Measurements from ENCODE around the gene IL17B. TPM values are rescaled to one million over a fixed set of nuclear protein-coding genes. Genes with fewer than 3 reads are reported as not detected.

Gene IL17B
- total RNA-seq, 2 experiments from 2014 or later, result not detected

- Mint-ChIP-seq H3K27me3 (no peaks in the 10 kb centered on the region), H3K27ac (no peak overlapping the region), H3K4me1 (peaks cover 82% of the 10 kb centered on the region), H3K4me3 (no peak overlapping the region), H3K9me3 (peaks cover 2% of the 10 kb centered on the region), H3K36me3 (ENCODE audit: low read depth) (peaks cover 65% of the 10 kb centered on the region)
- POLR2A ChIA-PET, result interaction anchor here (0.7 to 1.0 kb wide), 2 partner anchors 10 to 972 kb away, joined by 3 read pairs; no protein-coding TSS in a partner anchor
- CTCF ChIA-PET, result interaction anchor here (1.2 to 2.5 kb wide), 2 partner anchors 10 to 191 kb away, joined by 3 to 11 read pairs; partner anchors contain the start of gene GRPEL2
- no peak for DNase-seq
Observed at GRCh38 chr5:149355688-149356087, 23.4 kb downstream of the IL17B start.

DNA sequence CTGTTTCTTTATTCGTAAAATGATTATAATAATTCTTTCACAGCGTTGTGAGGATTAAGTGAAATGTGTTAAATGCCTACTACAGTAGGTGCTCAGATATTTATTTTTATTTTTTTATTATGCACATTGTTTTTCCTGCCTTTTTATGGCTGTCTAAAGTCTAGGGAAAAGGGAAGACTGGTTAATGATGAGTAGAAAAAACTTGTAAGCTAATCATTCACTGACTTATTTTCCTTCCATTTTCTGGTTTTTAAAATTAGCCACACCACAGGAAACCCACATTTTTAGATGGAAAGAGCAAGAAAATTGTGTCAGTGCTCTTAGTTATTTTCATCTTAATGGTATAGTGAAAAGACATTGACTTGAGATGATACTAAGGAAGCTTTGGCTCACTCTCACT lies 25.2 kb downstream of the IL17B start:
- H3K27me3 Mint-ChIP-seq, result no peaks in the 10 kb centered on the region
- no peak for DNase-seq
- H3K36me3 Mint-ChIP-seq (ENCODE audit: low read depth), result peaks cover 68% of the 10 kb centered on the region
- H3K4me3 Mint-ChIP-seq, result no peak overlapping the region
- H3K9me3 Mint-ChIP-seq, result peaks cover 2% of the 10 kb centered on the region
- ChIA-PET CTCF (interaction anchor here (0.6 to 1.3 kb wide), 4 partner anchors 10 to 506 kb away, joined by 3 to 12 read pairs (median 4); partner anchors contain the start of gene GRPEL2), POLR2A (no interaction called here)
- H3K27ac Mint-ChIP-seq, result no peak overlapping the region
- H3K4me1 Mint-ChIP-seq, result peaks cover 81% of the 10 kb centered on the region

DNA sequence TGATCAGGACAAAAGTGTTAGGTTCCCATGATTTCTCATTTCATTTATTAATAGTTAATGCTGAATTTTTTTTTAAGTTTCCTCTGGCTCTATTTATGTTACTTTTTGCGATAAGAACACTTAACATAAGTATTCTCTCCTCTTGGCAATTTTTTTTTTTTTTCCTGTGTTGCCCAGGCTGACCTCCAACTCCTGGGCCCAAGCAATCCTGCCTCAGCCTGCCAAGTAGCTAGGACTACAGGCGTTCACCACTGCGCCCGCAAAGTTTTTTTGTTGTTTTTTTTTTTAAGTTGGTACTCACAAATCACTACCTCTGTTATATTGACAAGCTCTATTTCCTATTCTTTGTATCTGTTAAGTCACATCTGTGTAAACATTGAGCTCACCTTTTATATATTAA lies 26.9 kb downstream of the IL17B start:
- Mint-ChIP-seq H3K9me3 (peaks cover 2% of the 10 kb centered on the region), H3K4me3 (no peak overlapping the region), H3K27me3 (no peaks in the 10 kb centered on the region), H3K4me1 (peaks cover 87% of the 10 kb centered on the region), H3K36me3 (ENCODE audit: low read depth) (peaks cover 83% of the 10 kb centered on the region), H3K27ac (peak overlapping the region; percentile 52)
- CTCF ChIA-PET, result interaction anchor here (0.6 kb wide), 1 partner anchor 91 kb away, joined by 3 read pairs; no protein-coding TSS in a partner anchor
- DNase-seq, result no peak
- POLR2A ChIA-PET, result no interaction called here

DNA sequence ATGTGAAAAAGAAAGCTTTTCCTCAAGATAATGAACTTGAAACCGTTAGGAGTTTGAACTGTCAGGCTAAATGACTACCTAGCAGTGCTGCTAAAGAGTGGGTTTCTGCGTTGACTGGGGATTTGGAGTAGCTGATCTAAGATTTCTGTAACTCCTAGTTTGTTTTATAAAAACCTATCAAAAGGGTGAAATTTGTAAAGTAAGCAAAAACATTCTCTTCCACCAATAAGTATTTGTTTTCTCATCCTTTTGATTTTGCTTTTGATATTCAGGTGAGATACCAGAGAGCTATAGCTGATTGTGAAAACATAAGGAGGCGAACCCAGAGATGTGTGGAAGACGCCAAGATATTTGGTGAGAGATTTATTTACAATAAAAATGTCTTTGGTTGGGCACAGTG lies 29.7 kb downstream of the IL17B start:
- H3K9me3 Mint-ChIP-seq, result peaks cover 2% of the 10 kb centered on the region
- H3K27ac Mint-ChIP-seq, result peak overlapping the region; percentile 91
- H3K27me3 Mint-ChIP-seq, result no peaks in the 10 kb centered on the region
- ChIA-PET CTCF (interaction anchor here (1.0 to 1.2 kb wide), 2 partner anchors 9 to 1026 kb away, joined by 4 read pairs; partner anchors contain the start of gene PCYOX1L), POLR2A (interaction anchor here (1.5 kb wide), 1 partner anchor 8 kb away, joined by 4 read pairs; the partner anchor contains the start of gene PCYOX1L)
- H3K4me1 Mint-ChIP-seq, result peaks cover 79% of the 10 kb centered on the region
- no peak for DNase-seq
- peak overlapping the region; percentile 83 for H3K4me3 Mint-ChIP-seq
- peaks cover 79% of the 10 kb centered on the region for H3K36me3 Mint-ChIP-seq (ENCODE audit: low read depth)

DNA sequence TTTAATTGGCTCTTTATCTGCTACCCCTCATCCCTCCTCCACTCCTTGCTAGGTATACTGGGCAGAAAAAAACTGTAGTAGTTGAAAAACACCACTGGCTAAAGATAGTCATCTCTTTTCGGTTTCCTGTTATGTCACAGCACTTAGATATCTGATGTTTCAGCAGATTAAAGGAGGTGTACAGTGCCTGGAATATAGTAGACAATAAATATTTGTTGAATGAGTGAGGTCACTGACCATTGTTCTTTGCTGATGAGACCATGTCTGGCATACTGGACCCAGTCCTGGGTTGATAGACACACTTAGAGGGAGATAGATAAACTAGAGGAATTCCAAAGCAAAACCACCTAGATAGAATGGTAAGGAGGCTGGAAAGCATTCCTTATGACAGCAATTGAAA lies 30.6 kb downstream of the IL17B start:
- Mint-ChIP-seq H3K4me3 (peak overlapping the region; percentile 83), H3K4me1 (peaks cover 80% of the 10 kb centered on the region), H3K9me3 (no peaks in the 10 kb centered on the region), H3K36me3 (ENCODE audit: low read depth) (peaks cover 73% of the 10 kb centered on the region), H3K27me3 (no peaks in the 10 kb centered on the region), H3K27ac (peak overlapping the region; percentile 91)
- ChIA-PET POLR2A (interaction anchor here (1.5 kb wide), 1 partner anchor 9 kb away, joined by 4 read pairs; the partner anchor contains the start of gene PCYOX1L), CTCF (interaction anchor here (1.0 kb wide), 1 partner anchor 1027 kb away, joined by 4 read pairs; no protein-coding TSS in a partner anchor)
- DNase-seq, result peak; percentile 34

DNA sequence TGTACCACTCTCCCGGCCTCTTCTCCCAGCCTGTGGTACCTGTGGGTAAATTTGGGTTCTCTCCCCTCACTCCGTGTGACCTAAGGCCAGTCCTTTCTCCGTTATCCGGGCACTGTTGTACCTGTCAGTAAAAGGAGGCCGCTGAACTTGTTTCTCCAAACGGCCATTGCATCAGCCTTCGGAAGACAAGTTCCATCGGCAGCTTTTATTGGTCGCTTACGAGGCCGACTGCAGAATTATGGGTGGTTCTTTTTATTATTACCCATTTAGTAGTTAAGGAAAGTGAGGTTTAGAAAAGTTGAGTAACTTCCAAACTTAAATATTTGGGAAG lies 33.2 kb downstream of the IL17B start:
- peaks cover 61% of the 10 kb centered on the region for H3K4me1 Mint-ChIP-seq
- peak overlapping the region; percentile 93 for H3K27ac Mint-ChIP-seq
- no peaks in the 10 kb centered on the region for H3K27me3 Mint-ChIP-seq
- ChIA-PET CTCF (interaction anchor here (1.0 to 3.9 kb wide), 7 partner anchors 10 to 206 kb away, joined by 3 to 19 read pairs (median 6); partner anchors contain the start of genes CSNK1A1 and PCYOX1L), POLR2A (interaction anchor here (0.6 to 1.4 kb wide), 5 partner anchors 9 to 234 kb away, joined by 3 to 10 read pairs (median 4); partner anchors contain the start of genes CSNK1A1 and PCYOX1L)
- no peaks in the 10 kb centered on the region for H3K9me3 Mint-ChIP-seq
- peaks cover 49% of the 10 kb centered on the region for H3K36me3 Mint-ChIP-seq (ENCODE audit: low read depth)
- H3K4me3 Mint-ChIP-seq, result peak overlapping the region; percentile 83
- no peak for DNase-seq

- H3K27me3 Mint-ChIP-seq, result no peaks in the 10 kb centered on the region
- peaks cover 44% of the 10 kb centered on the region for H3K36me3 Mint-ChIP-seq (ENCODE audit: low read depth)
- no peaks in the 10 kb centered on the region for H3K9me3 Mint-ChIP-seq
- ChIA-PET POLR2A (interaction anchor here (0.6 to 1.4 kb wide), 5 partner anchors 12 to 235 kb away, joined by 3 to 10 read pairs (median 4); partner anchors contain the start of genes CSNK1A1 and PCYOX1L), CTCF (interaction anchor here (0.5 to 3.9 kb wide), 11 partner anchors 8 to 1895 kb away, joined by 3 to 19 read pairs (median 6); partner anchors contain the start of genes CSNK1A1 and PCYOX1L)
- peak within 1 kb of the TSS; percentile 93 for H3K27ac Mint-ChIP-seq
- peak; percentile 93 for DNase-seq
- peaks cover 56% of the 10 kb centered on the region for H3K4me1 Mint-ChIP-seq
- peak within 1 kb of the TSS; percentile 83 for H3K4me3 Mint-ChIP-seq
Observed at GRCh38 chr5:149345147-149345891, 33.8 kb downstream of the IL17B start, which contains the start of gene GRPEL2. TSS of gene GRPEL2 (plus strand) at chr5:149345499. CDS start at chr5:149345540, 41 bp downstream.

- Mint-ChIP-seq H3K4me3 (peak overlapping the region; percentile 83), H3K9me3 (no peaks in the 10 kb centered on the region), H3K36me3 (ENCODE audit: low read depth) (peaks cover 32% of the 10 kb centered on the region), H3K27me3 (no peaks in the 10 kb centered on the region), H3K27ac (peak overlapping the region; percentile 93), H3K4me1 (peaks cover 45% of the 10 kb centered on the region)
- ChIA-PET POLR2A (interaction anchor here (0.6 to 1.0 kb wide), 2 partner anchors 16 to 139 kb away, joined by 4 read pairs; no protein-coding TSS in a partner anchor), CTCF (interaction anchor here (0.6 to 3.9 kb wide), 10 partner anchors 8 to 32 kb away, joined by 3 to 19 read pairs (median 7); partner anchors contain the start of gene PCYOX1L)
- no peak for DNase-seq
Observed at GRCh38 chr5:149344151-149344550, 34.9 kb downstream of the IL17B start.

GRCh38 chr5:149341876-149342275 lies 37.2 kb downstream of the IL17B start:
- peaks cover 6% of the 10 kb centered on the region for H3K27me3 Mint-ChIP-seq
- CTCF ChIA-PET, result interaction anchor here (0.8 to 1.7 kb wide), 3 partner anchors 25 to 210 kb away, joined by 3 to 4 read pairs (median 3); no protein-coding TSS in a partner anchor
- DNase-seq, result no peak
- no peak overlapping the region for H3K27ac Mint-ChIP-seq
- no peaks in the 10 kb centered on the region for H3K9me3 Mint-ChIP-seq
- POLR2A ChIA-PET, result no interaction called here
- H3K36me3 Mint-ChIP-seq (ENCODE audit: low read depth), result peaks cover 11% of the 10 kb centered on the region
- no peak overlapping the region for H3K4me3 Mint-ChIP-seq
- H3K4me1 Mint-ChIP-seq, result peaks cover 23% of the 10 kb centered on the region

DNA sequence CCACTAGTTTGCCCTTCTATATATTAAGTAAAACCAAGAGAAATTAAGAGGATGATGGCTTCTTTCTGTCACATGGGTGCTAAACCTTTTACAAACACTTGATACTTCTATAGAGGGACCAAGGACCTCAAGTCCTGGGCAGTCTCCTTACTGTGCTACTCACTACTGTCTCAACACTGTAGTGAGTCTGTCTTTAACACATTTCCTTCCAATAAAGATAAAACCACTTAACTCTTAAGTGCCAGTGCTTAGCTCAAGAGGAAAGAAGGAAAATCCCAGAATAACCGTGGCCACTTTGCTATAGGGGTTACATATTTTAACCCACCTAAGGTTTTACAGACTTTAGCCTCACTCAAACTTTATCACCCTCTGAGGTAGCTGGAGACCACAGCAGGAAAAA lies 38.2 kb downstream of the IL17B start:
- ChIA-PET POLR2A (no interaction called here), CTCF (interaction anchor here (0.9 to 1.7 kb wide), 4 partner anchors 9 to 211 kb away, joined by 3 to 4 read pairs (median 3); no protein-coding TSS in a partner anchor)
- H3K4me1 Mint-ChIP-seq, result peaks cover 20% of the 10 kb centered on the region
- H3K4me3 Mint-ChIP-seq, result no peak overlapping the region
- H3K27me3 Mint-ChIP-seq, result peaks cover 6% of the 10 kb centered on the region
- H3K36me3 Mint-ChIP-seq (ENCODE audit: low read depth), result peaks cover 4% of the 10 kb centered on the region
- no peaks in the 10 kb centered on the region for H3K9me3 Mint-ChIP-seq
- no peak overlapping the region for H3K27ac Mint-ChIP-seq
- DNase-seq, result no peak

GRCh38 chr5:149338364-149338763 lies 40.7 kb downstream of the IL17B start:
- peaks cover 1% of the 10 kb centered on the region for H3K4me1 Mint-ChIP-seq
- no peak overlapping the region for H3K27ac Mint-ChIP-seq
- no peaks in the 10 kb centered on the region for H3K9me3 Mint-ChIP-seq
- POLR2A ChIA-PET, result no interaction called here
- H3K27me3 Mint-ChIP-seq, result peaks cover 6% of the 10 kb centered on the region
- H3K36me3 Mint-ChIP-seq (ENCODE audit: low read depth), result no peaks in the 10 kb centered on the region
- DNase-seq, result no peak
- CTCF ChIA-PET, result interaction anchor here (1.4 kb wide), 1 partner anchor 13 kb away, joined by 4 read pairs; no protein-coding TSS in a partner anchor
- H3K4me3 Mint-ChIP-seq, result no peak overlapping the region

GRCh38 chr5:149337736-149338135 lies 41.4 kb downstream of the IL17B start:
- H3K27me3 Mint-ChIP-seq, result peaks cover 6% of the 10 kb centered on the region
- H3K4me1 Mint-ChIP-seq, result no peaks in the 10 kb centered on the region
- H3K36me3 Mint-ChIP-seq (ENCODE audit: low read depth), result no peaks in the 10 kb centered on the region
- no peaks in the 10 kb centered on the region for H3K9me3 Mint-ChIP-seq
- H3K27ac Mint-ChIP-seq, result no peak overlapping the region
- DNase-seq, result no peak
- ChIA-PET POLR2A (no interaction called here), CTCF (interaction anchor here (1.4 kb wide), 1 partner anchor 12 kb away, joined by 4 read pairs; no protein-coding TSS in a partner anchor)
- H3K4me3 Mint-ChIP-seq, result no peak overlapping the region
